ENCODE results near the gene SAT2. TPM values are rescaled to one million over a fixed set of nuclear protein-coding genes. Genes with fewer than 3 reads are reported as not detected.
"Not testable (repeated sequence)": the region's sequence is repeated elsewhere in the genome, so short reads cannot be mapped to it uniquely, and the experiment has no call there.

The SAT2 gene
- total RNA-seq, 1 experiment from 2014 or later: 49.8 TPM

DNA sequence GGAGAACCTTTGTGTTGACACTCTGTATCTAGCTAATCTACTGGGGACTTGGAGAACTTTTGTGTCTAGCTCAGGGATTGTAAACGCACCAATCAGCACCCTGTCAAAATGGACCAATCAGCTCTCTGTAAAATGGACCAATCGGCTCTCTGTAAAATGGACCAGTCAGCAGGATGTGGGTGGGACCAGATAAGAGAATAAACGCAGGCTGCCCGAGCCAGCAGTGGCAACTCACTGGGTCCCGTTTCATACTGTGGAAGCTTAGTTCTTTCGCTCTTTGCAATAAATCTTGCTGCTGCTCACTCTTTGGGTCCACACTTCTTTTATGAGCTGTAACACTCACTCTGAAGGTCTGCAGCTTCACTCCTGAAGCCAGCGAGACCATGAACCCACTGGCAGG lies 14.0 kb upstream of the SAT2 start:
- DNase-seq (ENCODE audit: low read depth); in situ Hi-C loops (cut with HindIII; ENCODE audit: low pct_unique_long_range_greater_than_20kb, low sequenced_read_pairs): not testable (repeated sequence)

DNA sequence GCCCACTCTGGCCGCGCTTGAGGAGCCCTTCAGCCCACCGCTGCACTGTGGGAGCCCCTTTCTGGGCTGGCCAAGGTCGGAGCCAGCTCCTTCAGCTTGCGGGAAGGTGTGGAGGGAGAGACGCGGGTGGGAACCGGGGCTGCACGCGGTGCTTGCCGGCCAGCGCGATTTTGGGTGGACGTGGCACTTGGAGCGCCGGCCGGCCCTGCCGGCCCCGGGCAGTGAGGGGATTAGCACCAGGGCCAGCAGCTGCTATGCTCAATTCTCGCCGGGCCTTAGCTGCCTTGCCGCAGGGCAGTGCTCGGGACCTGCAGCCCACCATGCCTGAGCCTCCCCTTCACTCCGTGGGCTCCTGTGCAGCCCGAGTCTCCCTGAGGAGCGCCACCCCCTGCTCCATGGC lies 13.2 kb upstream of the SAT2 start:
- DNase-seq (ENCODE audit: low read depth): no peak
- in situ Hi-C loops (cut with HindIII; ENCODE audit: low pct_unique_long_range_greater_than_20kb, low sequenced_read_pairs): no loop called here

DNA sequence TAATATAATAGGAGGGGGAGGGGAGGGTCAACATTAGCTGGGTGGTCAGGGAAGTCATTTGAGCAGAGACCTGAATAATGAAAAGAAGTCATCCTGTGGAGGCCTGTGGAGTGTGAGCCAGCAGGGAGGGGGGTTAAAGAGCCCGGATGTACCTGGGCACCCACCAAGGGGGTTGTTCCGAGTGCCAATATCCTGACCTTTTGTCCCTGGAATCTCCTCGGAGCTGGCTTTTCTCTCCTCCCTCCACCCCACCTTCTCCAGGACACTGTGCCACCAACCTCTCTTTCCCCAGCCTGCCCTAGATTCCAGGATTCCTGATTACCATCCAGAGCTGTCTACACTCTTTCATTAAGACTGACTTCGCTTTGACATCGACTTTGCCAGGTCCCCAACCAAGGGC lies 8.5 kb upstream of the SAT2 start:
- DNase-seq (ENCODE audit: low read depth): no peak
- in situ Hi-C loops (cut with HindIII; ENCODE audit: low pct_unique_long_range_greater_than_20kb, low sequenced_read_pairs): no loop called here

DNA sequence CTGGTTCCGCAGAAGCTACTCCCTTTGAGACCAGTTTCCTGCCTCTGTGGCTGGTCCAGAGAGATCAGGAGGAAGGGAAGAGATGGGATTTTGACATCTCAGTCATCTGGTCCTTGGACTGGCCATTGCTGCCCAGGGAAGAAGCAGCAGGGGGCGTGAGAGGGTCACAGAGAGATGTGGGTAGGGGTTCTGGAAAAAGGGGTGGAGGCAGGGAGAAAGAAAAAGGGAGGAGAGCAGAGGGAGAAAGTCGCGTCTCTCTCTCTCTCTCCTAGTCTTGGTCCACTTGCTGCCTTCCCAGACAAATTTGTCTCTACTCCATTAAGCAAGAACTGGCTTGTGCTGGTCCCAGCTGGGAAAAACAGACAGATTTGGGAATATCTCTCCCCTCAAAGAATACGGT lies 6.8 kb upstream of the SAT2 start:
- in situ Hi-C loops (cut with HindIII; ENCODE audit: low pct_unique_long_range_greater_than_20kb, low sequenced_read_pairs): no loop called here
- DNase-seq (ENCODE audit: low read depth): no peak

DNA sequence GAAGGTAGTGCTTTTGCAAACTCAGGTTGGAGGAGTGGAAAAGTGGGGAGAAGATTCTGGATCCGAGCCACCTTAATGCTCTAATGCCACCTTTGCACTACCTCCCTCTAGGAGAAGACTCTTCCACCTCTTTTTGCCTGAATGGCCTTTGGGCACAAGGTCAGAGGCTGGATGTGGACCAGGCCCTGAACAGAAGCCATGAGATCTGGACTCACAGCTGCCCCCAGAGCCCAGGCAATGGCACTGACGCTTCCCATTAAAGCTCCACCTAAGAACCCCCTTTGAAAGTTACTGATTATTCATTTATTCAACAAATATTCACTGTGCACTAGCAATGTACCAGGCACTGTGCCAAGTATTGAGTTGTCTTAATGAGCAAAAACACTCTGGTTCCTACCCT lies 5.5 kb upstream of the SAT2 start:
- in situ Hi-C loops (cut with HindIII; ENCODE audit: low pct_unique_long_range_greater_than_20kb, low sequenced_read_pairs): no loop called here
- no peak for DNase-seq (ENCODE audit: low read depth)

DNA sequence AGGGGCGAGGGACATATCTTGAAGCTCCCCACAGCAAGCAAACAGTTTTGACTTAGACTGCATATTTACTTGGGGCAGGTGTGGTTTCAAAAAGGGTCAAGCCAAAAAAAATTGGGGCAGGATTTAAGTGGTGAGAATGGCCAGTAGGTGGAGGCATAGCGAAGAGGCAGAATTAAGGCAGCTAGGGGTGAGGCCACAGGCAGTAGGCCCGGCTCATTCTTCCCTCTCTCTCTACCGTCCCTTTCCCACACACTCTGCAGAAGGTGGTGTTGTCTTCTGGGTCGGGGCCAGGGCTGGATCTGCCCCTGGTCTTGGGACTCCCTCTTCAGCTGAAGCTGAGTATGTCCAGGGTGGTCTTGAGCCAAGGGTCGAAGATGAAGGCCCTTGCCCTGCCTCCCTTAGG lies 4.9 kb upstream of the SAT2 start:
- no peak for DNase-seq (ENCODE audit: low read depth)
- in situ Hi-C loops (cut with HindIII; ENCODE audit: low pct_unique_long_range_greater_than_20kb, low sequenced_read_pairs): no loop called here

DNA sequence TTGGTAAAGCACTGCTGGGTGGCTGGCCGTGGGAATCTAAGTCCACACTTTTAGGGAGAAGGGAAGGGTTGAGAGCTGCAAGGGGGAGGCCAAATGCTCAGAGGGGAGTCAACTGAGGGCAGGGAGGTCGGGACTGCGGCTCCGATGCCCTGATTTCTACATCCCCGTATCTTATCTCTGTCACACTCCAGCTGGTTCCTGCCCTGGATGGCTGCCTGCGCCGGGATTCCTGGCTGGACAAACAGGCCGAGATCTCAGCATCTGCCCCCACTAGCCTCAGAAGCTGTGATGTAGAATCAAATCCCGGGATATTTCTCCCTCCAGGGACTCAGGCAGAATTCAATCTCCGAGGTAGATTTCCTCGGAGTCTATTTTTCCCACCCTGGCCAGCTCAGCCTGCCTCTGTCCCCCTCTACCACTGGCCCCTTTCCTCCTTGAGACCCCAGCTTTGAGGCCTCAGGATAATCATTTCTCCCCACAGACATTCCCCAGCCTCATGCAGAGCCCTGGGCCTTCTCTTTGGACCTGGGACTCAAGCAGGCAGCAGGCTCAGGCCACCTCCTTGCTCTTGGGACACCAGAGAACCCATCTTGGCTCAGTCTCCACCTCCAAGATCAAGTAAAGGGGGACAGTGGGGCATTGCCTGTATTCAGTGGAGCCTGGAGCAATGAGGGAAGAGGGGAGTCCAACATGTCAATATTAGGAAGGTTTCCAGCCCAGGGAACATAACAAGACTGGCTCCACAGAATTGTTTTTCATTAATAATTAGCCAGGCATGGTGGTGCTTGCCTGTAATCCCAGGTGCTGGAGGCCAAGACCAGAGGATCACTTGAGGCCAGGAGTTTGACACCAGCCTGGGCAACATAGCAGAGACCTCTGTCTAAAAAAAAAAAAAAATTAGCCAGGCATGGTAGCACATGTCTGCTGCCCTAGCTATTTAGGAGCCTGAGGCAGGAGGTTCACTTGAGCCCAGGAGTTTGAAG lies 4.1 kb upstream of the SAT2 start:
- DNase-seq (ENCODE audit: low read depth): no peak
- in situ Hi-C loops (cut with HindIII; ENCODE audit: low pct_unique_long_range_greater_than_20kb, low sequenced_read_pairs): no loop called here

DNA sequence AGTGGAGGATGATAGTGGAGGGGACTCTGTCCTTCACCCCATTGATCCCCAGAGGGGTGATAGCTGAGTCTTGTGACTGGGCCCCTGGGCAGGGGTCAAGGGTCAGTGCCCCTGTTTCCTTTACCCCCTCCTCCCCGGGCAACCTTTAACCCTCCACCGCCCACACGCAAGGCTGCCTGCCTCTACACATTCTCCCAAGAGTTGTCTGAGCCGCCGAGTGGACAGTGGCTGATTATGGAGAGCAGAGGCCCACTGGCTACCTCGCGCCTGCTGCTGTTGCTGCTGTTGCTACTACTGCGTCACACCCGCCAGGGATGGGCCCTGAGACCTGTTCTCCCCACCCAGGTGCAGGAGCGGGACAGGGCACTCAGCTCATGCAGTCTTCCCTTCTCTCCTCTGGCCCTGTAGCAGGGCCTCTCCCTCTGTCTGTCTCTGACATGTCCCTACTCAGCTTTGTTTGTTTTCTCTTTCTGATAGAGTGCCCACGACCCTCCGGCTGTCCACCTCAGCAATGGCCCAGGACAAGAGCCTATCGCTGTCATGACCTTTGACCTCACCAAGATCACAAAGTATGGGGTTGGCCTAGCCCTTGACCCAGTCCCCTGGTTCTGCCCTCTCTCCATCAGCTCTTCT lies 2.4 kb upstream of the SAT2 start, which contains the start of gene SHBG:
Gene SHBG (plus strand): TSS at position 197 of the 633 bp plus-strand sequence. CDS start 38 bp downstream, at position 235.
- no peak for DNase-seq (ENCODE audit: low read depth)
- in situ Hi-C loops (cut with HindIII; ENCODE audit: low pct_unique_long_range_greater_than_20kb, low sequenced_read_pairs): no loop called here

DNA sequence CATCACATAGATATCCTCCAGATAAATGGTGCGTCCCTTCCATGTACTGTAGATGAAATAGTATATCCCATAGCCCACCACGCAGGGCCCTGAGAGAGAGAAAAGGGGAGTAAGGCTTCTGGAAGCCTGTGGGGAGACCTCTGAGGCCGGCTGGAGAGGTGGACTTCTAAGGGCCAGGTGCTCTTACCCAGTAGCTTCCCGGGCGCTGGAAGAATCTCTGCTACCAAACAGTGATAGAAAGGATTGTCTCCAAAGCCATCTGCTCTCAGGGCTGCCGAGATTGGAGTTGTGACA lies 718 bp downstream of the SAT2 start:
- in situ Hi-C loops (cut with HindIII; ENCODE audit: low pct_unique_long_range_greater_than_20kb, low sequenced_read_pairs): no loop called here
- DNase-seq (ENCODE audit: low read depth): no peak

DNA sequence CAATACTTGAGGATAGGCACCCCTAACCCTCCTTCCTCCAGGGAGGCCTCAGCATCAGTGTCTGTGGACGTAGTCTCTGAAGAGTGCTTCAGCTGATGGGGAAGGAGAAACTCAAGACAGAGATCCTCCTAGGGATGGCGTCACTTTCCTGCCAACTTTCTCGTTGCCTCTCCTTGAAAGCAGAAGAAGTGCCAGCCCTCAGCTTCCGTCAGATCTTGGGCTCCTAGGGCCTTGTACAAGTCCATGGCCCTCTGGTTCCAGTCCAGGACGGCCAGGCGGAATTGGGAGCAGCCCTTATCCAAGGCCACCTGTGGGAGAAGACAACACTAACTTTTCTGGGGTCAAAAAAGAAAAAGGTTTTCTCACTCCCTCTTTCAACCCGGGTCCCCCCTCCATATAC lies 1.3 kb downstream of the SAT2 start:
- in situ Hi-C loops (cut with HindIII; ENCODE audit: low pct_unique_long_range_greater_than_20kb, low sequenced_read_pairs): no loop called here
- DNase-seq (ENCODE audit: low read depth): no peak

DNA sequence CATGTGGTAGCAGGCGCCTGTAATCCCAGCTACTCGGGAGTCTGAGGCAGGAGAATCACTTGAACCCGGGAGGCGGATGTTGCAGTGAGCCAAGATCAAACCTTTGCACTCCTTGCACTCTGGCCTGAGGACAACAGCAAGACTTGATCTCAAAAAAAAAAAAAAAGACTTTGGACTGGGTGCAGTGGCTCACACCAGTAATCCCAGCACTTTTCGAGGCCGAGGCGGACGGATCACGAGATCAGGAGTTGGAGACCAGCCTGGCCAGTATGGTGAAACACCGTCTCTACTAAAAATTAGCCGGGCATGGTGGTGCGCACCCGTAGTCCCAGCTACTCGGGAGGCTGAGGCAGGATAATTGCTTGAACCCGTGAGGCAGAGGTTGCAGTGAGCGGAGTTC lies 1.9 kb downstream of the SAT2 start:
- DNase-seq (ENCODE audit: low read depth); in situ Hi-C loops (cut with HindIII; ENCODE audit: low pct_unique_long_range_greater_than_20kb, low sequenced_read_pairs): not testable (repeated sequence)

DNA sequence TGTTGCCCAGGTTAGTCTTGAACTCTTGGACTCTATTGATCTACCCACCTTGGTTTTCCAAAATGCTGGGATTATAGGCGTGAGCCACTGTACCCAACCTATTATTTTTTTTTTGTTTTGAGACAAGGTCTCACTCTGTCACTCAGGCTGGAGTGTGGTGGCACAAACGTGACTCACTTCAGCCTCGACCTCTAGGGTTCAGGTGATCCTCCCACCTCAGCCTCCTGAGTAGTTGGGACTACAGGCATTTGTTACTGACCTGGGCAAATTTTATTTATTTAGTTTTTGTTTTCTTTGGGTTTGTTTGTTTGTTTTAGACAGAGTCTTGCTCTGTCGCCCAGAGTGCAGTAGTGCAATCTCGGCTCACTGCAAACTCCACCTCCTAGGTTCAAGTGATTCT lies 4.0 kb downstream of the SAT2 start:
- in situ Hi-C loops (cut with HindIII; ENCODE audit: low pct_unique_long_range_greater_than_20kb, low sequenced_read_pairs): no loop called here

DNA sequence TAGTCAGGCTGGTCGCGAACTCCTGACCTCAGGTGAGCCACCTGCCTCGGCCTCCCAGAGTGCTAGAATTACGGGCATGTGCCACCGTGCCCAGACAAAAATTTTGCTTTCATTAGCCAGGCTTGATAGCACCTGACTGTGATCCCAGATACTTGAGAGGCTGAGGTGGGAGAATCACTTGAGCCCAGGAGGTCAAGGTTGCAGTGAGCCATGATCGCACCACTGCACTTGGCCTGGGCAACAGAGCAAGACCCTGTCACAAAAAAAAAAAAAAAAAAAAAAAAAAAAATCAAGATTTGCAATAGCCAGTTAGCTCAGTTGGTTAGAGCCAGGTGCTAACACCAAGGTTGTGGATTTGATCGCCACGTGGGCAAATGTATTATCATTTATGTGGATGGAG lies 6.8 kb downstream of the SAT2 start:
- in situ Hi-C loops (cut with HindIII; ENCODE audit: low pct_unique_long_range_greater_than_20kb, low sequenced_read_pairs): no loop called here
- no peak for DNase-seq (ENCODE audit: low read depth)

More for the DNA sequence above, 4.0 kb downstream of the SAT2 start:
- DNase-seq (ENCODE audit: low read depth): no peak

DNA sequence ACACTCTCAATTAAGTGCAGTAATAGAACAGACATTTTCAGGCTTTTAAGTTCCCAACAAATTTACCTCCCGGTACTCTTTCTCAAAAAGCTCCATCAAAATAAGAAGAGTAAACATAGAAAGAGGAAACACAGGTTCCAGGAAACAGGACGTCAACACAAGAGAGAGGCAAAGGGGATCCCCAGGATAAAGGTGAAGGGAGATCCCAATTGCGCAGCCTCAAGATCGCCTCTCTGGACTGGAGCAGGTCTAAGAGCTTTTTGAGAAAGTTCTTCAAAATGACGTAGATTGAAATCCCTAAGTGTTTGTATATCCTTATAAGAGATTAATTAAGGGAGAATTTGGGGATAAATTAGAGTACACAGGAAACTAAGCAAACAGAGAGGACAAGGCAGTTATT lies 9.0 kb downstream of the SAT2 start:
- in situ Hi-C loops (cut with HindIII; ENCODE audit: low pct_unique_long_range_greater_than_20kb, low sequenced_read_pairs): no loop called here
- no peak for DNase-seq (ENCODE audit: low read depth)

DNA sequence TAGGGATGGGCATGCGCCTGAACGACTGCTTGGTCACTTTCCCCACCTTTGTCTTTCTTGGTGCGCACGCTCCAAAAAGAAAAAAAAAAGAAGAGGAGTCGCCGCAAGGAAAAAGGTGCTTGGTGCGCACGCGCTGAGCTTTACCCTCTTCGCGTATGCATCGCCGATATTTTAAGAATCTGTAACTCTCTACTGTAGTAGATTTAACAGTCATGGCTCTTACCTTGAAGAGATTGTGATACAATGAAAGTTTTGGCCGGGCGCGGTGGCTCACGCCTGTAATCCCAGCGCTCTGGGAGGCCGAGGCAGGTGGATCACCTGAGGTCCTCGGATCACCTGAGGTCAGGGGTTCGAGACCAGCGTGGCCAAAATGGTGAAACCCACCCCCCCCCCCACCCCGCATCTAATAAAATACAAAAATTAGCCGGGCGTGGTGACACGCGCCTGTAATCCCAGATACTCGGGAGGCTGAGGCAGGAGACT lies 12.3 kb downstream of the SAT2 start:
- no peak for DNase-seq (ENCODE audit: low read depth)
- in situ Hi-C loops (cut with HindIII; ENCODE audit: low pct_unique_long_range_greater_than_20kb, low sequenced_read_pairs): no loop called here

DNA sequence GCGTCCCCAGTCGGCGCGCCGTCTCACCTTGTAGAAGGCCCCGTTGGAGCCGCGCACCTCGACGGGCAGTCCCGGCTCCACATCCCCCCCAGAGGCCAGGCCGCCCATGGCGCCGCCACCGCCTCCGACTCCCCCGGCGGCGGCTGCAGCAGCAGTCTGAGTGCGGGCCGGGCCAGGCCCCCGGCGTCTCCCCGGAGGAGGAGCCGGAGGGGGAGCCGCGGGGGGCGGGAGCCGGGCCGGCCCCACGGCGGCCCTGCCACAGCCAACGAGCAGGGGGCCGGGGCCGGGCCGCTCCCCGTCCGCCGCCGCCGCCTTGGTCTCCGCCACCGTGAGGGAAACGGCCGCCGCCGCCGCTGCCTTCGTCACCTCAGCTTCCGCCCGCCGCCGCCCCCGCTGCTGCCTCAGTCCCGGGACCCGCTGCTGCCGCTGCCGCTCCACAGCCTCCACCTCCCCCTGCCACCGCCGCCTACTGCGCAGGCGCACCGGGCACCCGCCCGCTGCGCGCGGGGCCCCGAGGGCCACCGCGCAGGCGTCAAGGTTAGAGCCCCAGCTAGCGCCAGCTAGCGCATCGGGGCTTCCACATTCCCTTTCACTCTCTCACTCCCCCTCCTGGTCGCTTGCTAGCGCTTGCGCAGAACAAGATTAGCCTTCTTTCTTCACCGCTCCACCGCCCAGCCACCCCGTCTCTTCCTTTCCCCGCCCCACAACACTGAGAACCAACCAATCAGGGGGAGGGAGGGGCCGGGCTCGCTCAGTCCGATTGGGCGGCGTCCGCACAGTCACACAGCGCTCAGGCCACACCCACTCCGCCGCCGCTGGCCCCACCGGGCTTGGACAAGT lies 13.0 kb downstream of the SAT2 start, which contains the start of gene FXR2:
Gene FXR2 (minus strand): TSS at position 473 of the 840 bp plus-strand sequence. CDS start 365 bp downstream, at position 108.
- DNase-seq (ENCODE audit: low read depth): peak; percentile 100
- in situ Hi-C loops (cut with HindIII; ENCODE audit: low pct_unique_long_range_greater_than_20kb, low sequenced_read_pairs): no loop called here

DNA sequence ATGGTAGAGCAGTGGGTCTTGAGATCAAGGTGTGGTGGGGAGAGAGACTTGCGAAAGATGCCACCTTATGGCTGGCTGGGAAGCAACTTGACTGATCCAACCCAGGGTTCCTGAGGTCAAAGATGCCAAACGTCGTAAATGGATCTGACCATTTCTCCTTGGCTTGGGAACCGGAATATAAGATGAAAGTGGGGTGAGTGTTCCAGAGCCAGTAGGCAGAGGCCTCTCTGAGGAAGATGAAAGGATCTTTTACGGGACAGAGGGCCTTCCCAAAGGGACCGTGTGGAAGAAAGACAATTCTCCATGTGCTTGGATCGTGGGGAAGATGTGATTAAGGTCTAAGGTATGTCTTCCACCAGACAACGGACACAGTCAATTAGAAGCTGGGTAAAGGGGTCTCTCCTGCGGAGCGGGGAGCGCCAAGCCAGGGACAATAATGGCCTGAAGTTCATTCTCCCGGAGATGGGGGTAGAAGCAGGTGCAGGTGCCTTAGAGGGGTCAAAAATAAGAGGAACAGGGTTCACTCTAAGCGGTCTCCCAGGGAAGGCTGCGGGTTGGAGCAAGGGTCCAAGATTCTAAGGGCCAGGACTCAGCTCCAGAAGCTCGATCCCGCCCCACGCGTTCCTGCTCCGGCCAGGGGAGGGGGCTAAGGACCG lies 13.7 kb downstream of the SAT2 start:
- DNase-seq (ENCODE audit: low read depth): no peak
- in situ Hi-C loops (cut with HindIII; ENCODE audit: low pct_unique_long_range_greater_than_20kb, low sequenced_read_pairs): no loop called here

DNA sequence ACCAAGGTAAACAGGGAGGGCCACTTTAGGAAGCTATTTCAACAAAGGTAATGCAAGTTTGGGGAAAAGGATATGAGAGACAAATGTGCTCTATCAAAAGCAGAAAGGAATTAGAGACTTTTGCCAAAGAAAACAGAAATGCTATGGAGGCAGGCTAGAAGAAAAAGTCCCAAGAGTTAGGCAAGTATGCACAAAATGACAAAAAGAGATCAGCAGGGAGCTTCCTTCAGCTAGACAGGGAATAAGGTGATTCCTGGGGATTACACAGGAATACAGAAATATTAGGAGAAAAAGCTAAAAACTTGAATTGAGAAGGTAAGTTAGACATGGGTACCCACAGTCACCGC lies 15.4 kb downstream of the SAT2 start:
- in situ Hi-C loops (cut with HindIII; ENCODE audit: low pct_unique_long_range_greater_than_20kb, low sequenced_read_pairs): no loop called here
- DNase-seq (ENCODE audit: low read depth): no peak

All from Caki2 (cell line).